HepG2 (cell line): Measurements from ENCODE around the gene NAPB. TPM values are rescaled to one million over a fixed set of nuclear protein-coding genes. Genes with fewer than 3 reads are reported as not detected.

Source experiments
- AGO2 ChIP-seq: fragments of 200-400 bp; formaldehyde crosslinking; optimal IDR thresholded peaks from 2 replicates; pipeline ENCODE3; 2017; ENCODE audit warnings: mild to moderate bottlenecking, low read depth, low read length, moderate library complexity
- ELF3 ChIP-seq: IDR thresholded peaks from 2 replicates; pipeline ENCODE4 v1.6.1; 2016; ENCODE audit warnings: missing genetic modification reagents, missing compliant biosample characterization
- ETV6 ChIP-seq: sonication (generic); formaldehyde crosslinking; conservative IDR thresholded peaks from 2 replicates; pipeline ENCODE4 v1.4.0; 2020; ENCODE audit warnings: missing genetic modification reagents
- KLF11 ChIP-seq: IDR thresholded peaks from 2 replicates; pipeline ENCODE4 v1.6.1; 2016; ENCODE audit warnings: missing compliant biosample characterization
- MIER3 ChIP-seq: IDR thresholded peaks from 2 replicates; pipeline ENCODE4 v1.6.1; 2016; ENCODE audit warnings: missing compliant biosample characterization, borderline replicate concordance
- MZF1 ChIP-seq: sonication (generic); formaldehyde crosslinking; IDR thresholded peaks from 2 replicates; pipeline ENCODE4 v1.8.1; 2023; ENCODE audit warnings: mild to moderate bottlenecking, missing genetic modification reagents, borderline replicate concordance
- POLR2A ChIP-seq, 2 experiments: IDR thresholded peaks; 2 replicates each; pipeline ENCODE4 v1.6.1; 2011; ENCODE audit warnings: low read depth in 2 of 2, low read length in 2 of 2, mild to moderate bottlenecking in 1 of 2, moderate library complexity in 1 of 2; ENCODE audit not compliant: insufficient read depth in 1 of 2
- RARA ChIP-seq: IDR thresholded peaks from 2 replicates; pipeline ENCODE4 v1.6.1; 2016; ENCODE audit warnings: missing genetic modification reagents, missing compliant biosample characterization
- RXRB ChIP-seq: IDR thresholded peaks from 2 replicates; pipeline ENCODE4 v1.6.1; 2016; ENCODE audit warnings: borderline replicate concordance, missing genetic modification reagents, missing compliant biosample characterization
- SMAD9 ChIP-seq: sonication (generic); formaldehyde crosslinking; IDR thresholded peaks from 2 replicates; pipeline ENCODE4 v1.5.1; 2020; ENCODE audit warnings: mild to moderate bottlenecking, missing genetic modification reagents
- SOX5 ChIP-seq: IDR thresholded peaks from 2 replicates; pipeline ENCODE4 v1.6.1; 2016; ENCODE audit warnings: borderline replicate concordance
- THAP11 ChIP-seq: IDR thresholded peaks from 2 replicates; pipeline ENCODE4 v1.6.1; 2016; ENCODE audit warnings: missing biosample characterization, missing genetic modification reagents
- ZKSCAN8 ChIP-seq: IDR thresholded peaks from 2 replicates; pipeline ENCODE4 v1.6.1; 2016; ENCODE audit warnings: borderline replicate concordance, missing genetic modification reagents, missing compliant biosample characterization
- ZMYM3 ChIP-seq: sonication (generic); formaldehyde crosslinking; IDR thresholded peaks from 2 replicates; pipeline ENCODE4 v1.5.1; 2020; ENCODE audit warnings: mild to moderate bottlenecking, missing genetic modification reagents
- ZNF34 ChIP-seq: sonication (generic); formaldehyde crosslinking; IDR thresholded peaks from 2 replicates; pipeline ENCODE4 v1.4.0; 2020; ENCODE audit warnings: mild to moderate bottlenecking, missing genetic modification reagents, borderline replicate concordance
- ZNF644 ChIP-seq: IDR thresholded peaks from 2 replicates; pipeline ENCODE4 v1.6.1; 2016; ENCODE audit warnings: low read depth
- ZSCAN9 ChIP-seq: IDR thresholded peaks from 2 replicates; pipeline ENCODE4 v1.6.1; 2016; ENCODE audit warnings: borderline replicate concordance
- polyA plus RNA-seq, 8 experiments: library from polyadenylated mRNA; depleted of rRNA in 3 of 8; stranded (reverse) in 7 of 8; unstranded in 1 of 8; fragments of >200 nt; fragmentation: Illumina TruSeq in 4 of 8; extraction: Trizol in 4 of 8; gene quantifications; 2 replicates each; pipeline versions ENCODE4 v1.2.1 to v1.2.3, GENCODE V29; 2011 to 2016; ENCODE audit warnings: low read depth in 4 of 8, missing spikeins in 1 of 8, mixed read lengths in 1 of 8; ENCODE audit not compliant: insufficient read depth in 1 of 8
- total RNA-seq, 5 experiments: library from RNA; depleted of rRNA; stranded (reverse); fragments of >200 nt; fragmentation: Illumina TruSeq; extraction: Trizol; gene quantifications; 2 replicates each; pipeline ENCODE4 v1.2.3, GENCODE V29; 2016; ENCODE audit warnings: low read depth in 1 of 5
- TF ChIP-seq, protein P1 (sequence below): sonication (generic); formaldehyde crosslinking; IDR thresholded peaks from 2 replicates; pipeline ENCODE4 v1.4.0; 2020; ENCODE audit warnings: missing genetic modification reagents
- TF ChIP-seq, protein P2 (sequence below): sonication (generic); formaldehyde crosslinking; IDR thresholded peaks from 2 replicates; pipeline ENCODE4 v1.5.1; 2020; ENCODE audit warnings: mild to moderate bottlenecking, missing genetic modification reagents
- TF ChIP-seq, protein P3 (sequence below): sonication (generic); formaldehyde crosslinking; IDR thresholded peaks from 2 replicates; pipeline ENCODE4 v1.5.0; 2020; ENCODE audit warnings: missing genetic modification reagents
- TF ChIP-seq, protein P4 (sequence below): sonication (generic); formaldehyde crosslinking; IDR thresholded peaks from 2 replicates; pipeline ENCODE4 v1.8.1; 2023; ENCODE audit warnings: mild to moderate bottlenecking, missing genetic modification reagents

Gene NAPB
- total and polyA plus RNA-seq, 2 of the 13 experiments (the other 11 are each of a cell fraction or from before 2014, with no cell fraction given): 15.2 to 16.1 TPM

DNA sequence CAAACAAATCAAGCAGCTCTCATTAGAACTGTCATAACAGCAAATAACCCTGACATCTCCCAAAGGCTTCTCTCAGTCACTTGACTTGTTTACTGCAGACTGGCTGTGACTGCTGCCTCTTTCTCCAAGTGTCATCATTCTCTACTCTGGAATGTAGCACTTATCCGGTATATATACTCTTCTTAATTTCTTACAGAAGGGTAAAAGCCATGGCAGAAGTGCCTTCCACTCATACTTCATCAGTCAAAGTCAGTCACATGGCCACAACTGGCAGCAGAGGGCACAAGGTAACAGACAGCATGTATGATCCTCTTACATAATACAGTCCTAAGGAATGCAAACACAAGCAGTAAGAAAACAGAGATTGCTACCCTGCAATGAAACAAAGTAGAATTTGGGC, 9.3 kb downstream of the NAPB start (continued):
- TF ChIP-seq, protein P1, sequence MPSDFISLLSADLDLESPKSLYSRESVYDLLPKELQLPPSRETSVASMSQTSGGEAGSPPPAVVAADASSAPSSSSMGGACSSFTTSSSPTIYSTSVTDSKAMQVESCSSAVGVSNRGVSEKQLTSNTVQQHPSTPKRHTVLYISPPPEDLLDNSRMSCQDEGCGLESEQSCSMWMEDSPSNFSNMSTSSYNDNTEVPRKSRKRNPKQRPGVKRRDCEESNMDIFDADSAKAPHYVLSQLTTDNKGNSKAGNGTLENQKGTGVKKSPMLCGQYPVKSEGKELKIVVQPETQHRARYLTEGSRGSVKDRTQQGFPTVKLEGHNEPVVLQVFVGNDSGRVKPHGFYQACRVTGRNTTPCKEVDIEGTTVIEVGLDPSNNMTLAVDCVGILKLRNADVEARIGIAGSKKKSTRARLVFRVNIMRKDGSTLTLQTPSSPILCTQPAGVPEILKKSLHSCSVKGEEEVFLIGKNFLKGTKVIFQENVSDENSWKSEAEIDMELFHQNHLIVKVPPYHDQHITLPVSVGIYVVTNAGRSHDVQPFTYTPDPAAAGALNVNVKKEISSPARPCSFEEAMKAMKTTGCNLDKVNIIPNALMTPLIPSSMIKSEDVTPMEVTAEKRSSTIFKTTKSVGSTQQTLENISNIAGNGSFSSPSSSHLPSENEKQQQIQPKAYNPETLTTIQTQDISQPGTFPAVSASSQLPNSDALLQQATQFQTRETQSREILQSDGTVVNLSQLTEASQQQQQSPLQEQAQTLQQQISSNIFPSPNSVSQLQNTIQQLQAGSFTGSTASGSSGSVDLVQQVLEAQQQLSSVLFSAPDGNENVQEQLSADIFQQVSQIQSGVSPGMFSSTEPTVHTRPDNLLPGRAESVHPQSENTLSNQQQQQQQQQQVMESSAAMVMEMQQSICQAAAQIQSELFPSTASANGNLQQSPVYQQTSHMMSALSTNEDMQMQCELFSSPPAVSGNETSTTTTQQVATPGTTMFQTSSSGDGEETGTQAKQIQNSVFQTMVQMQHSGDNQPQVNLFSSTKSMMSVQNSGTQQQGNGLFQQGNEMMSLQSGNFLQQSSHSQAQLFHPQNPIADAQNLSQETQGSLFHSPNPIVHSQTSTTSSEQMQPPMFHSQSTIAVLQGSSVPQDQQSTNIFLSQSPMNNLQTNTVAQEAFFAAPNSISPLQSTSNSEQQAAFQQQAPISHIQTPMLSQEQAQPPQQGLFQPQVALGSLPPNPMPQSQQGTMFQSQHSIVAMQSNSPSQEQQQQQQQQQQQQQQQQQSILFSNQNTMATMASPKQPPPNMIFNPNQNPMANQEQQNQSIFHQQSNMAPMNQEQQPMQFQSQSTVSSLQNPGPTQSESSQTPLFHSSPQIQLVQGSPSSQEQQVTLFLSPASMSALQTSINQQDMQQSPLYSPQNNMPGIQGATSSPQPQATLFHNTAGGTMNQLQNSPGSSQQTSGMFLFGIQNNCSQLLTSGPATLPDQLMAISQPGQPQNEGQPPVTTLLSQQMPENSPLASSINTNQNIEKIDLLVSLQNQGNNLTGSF (CRISPR knock-in tag): no peak
- TF ChIP-seq ZKSCAN8 (CRISPR knock-in tag) (peak; percentile 77; the same call in 1 of the 2 replicates), RXRB (CRISPR knock-in tag) (peak; percentile 78; the same call in 1 of the 2 replicates), ETV6 (no peak), RARA (CRISPR knock-in tag) (peak; percentile 94), SOX5 (CRISPR knock-in tag) (peak; percentile 49; the same call in 1 of the 2 replicates), ELF3 (CRISPR knock-in tag) (peak; percentile 57; the same call in 1 of the 2 replicates), AGO2 (no peak), KLF11 (CRISPR knock-in tag) (0 out of 2 replicates have a peak, but pooled peaks have one; percentile 42), ZNF34 (CRISPR knock-in tag) (no peak), ZMYM3 (CRISPR knock-in tag) (no peak), ZNF644 (peak; percentile 85), ZSCAN9 (CRISPR knock-in tag) (peak; percentile 85; the same call in 1 of the 2 replicates), SMAD9 (no peak), POLR2A (IDR thresholded peaks at IDR 0.05; ENCODE audit: insufficient read depth in 1 of 2, low read depth in 2 of 2, low read length in 2 of 2) (no peak), THAP11 (CRISPR knock-in tag) (peak; percentile 70), MIER3 (CRISPR knock-in tag) (0 out of 2 replicates have a peak, but pooled peaks have one; percentile 54), MZF1 (CRISPR knock-in tag) (no peak)
- TF ChIP-seq, protein P2, sequence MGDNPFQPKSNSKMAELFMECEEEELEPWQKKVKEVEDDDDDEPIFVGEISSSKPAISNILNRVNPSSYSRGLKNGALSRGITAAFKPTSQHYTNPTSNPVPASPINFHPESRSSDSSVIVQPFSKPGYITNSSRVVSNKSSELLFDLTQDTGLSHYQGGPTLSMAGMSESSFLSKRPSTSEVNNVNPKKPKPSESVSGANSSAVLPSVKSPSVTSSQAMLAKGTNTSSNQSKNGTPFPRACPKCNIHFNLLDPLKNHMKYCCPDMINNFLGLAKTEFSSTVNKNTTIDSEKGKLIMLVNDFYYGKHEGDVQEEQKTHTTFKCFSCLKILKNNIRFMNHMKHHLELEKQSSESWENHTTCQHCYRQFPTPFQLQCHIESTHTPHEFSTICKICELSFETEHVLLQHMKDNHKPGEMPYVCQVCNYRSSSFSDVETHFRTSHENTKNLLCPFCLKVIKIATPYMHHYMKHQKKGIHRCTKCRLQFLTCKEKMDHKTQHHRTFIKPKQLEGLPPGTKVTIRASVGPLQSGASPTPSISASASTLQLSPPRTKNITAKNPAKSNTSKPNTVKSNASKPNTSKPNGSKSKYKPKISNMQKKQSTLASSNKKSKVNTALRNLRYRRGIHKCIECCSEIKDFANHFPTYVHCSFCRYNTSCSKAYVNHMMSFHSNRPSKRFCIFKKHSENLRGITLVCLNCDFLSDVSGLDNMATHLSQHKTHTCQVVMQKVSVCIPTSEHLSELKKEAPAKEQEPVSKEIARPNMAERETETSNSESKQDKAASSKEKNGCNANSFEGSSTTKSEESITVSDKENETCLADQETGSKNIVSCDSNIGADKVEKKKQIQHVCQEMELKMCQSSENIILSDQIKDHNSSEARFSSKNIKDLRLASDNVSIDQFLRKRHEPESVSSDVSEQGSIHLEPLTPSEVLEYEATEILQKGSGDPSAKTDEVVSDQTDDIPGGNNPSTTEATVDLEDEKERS (CRISPR knock-in tag): no peak
- TF ChIP-seq, protein P3, sequence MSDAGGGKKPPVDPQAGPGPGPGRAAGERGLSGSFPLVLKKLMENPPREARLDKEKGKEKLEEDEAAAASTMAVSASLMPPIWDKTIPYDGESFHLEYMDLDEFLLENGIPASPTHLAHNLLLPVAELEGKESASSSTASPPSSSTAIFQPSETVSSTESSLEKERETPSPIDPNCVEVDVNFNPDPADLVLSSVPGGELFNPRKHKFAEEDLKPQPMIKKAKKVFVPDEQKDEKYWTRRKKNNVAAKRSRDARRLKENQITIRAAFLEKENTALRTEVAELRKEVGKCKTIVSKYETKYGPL (CRISPR knock-in tag): peak; percentile 91
- TF ChIP-seq, protein P4, sequence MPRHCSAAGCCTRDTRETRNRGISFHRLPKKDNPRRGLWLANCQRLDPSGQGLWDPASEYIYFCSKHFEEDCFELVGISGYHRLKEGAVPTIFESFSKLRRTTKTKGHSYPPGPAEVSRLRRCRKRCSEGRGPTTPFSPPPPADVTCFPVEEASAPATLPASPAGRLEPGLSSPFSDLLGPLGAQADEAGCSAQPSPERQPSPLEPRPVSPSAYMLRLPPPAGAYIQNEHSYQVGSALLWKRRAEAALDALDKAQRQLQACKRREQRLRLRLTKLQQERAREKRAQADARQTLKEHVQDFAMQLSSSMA: no peak
